Hindlimb muscle (tissue), 1 donor: ENCODE results near the gene MS4A8. TPM values are rescaled to one million over a fixed set of nuclear protein-coding genes. Genes with fewer than 3 reads are reported as not detected.
A peak's percentile ranks its signal among the peaks of the same experiment; 100 is the strongest.
"Not testable (repeated sequence)": the region's sequence is repeated elsewhere in the genome, so short reads cannot be mapped to it uniquely, and the experiment has no call there.

Source experiments
- DNase-seq: peaks from one replicate; pipeline ENCODE4 v3.0.0-alpha.2; 2013
- polyA plus RNA-seq: library from polyadenylated mRNA; unstranded; fragments of 120-200 nt; gene quantifications from one replicate; pipeline ENCODE4 v1.2.1, GENCODE V29; 2013; ENCODE audit not compliant: insufficient read length

MS4A8 gene
- 5.6 TPM for polyA plus RNA-seq

- DNase-seq: peak; percentile 11
Observed at GRCh38 chr11:60699284-60699691, at the start of gene MS4A8. TSS of gene MS4A8 (plus strand) at chr11:60699612. CDS start at chr11:60700861, 1,249 bp downstream.

- no peak for DNase-seq
Observed at GRCh38 chr11:60657888-60658287, 41.5 kb upstream of the MS4A8 start.

GRCh38 chr11:60658409-60658808, 41.0 kb upstream of the MS4A8 start:
- peak; percentile 2 for DNase-seq

GRCh38 chr11:60672255-60672654, 27.2 kb upstream of the MS4A8 start:
- DNase-seq: no peak

- not testable (repeated sequence) for DNase-seq
Observed at GRCh38 chr11:60678231-60678630, 21.2 kb upstream of the MS4A8 start.

GRCh38 chr11:60679879-60680278, 19.5 kb upstream of the MS4A8 start:
- DNase-seq: no peak

- no peak for DNase-seq
Observed at GRCh38 chr11:60680455-60681119, 18.8 kb upstream of the MS4A8 start.

- DNase-seq: not testable (repeated sequence)
Observed at GRCh38 chr11:60684541-60684848, 14.9 kb upstream of the MS4A8 start.

GRCh38 chr11:60691661-60692060, 7.8 kb upstream of the MS4A8 start:
- DNase-seq: no peak

GRCh38 chr11:60699936-60700335, 524 bp downstream of the MS4A8 start:
- peak; percentile 15 for DNase-seq

GRCh38 chr11:60700689-60701468, 1.5 kb downstream of the MS4A8 start:
- peak; percentile 55 for DNase-seq

GRCh38 chr11:60701469-60701818, 2.0 kb downstream of the MS4A8 start:
- DNase-seq: no peak

GRCh38 chr11:60703374-60703773, 4.0 kb downstream of the MS4A8 start:
- no peak for DNase-seq

GRCh38 chr11:60705895-60706294, 6.5 kb downstream of the MS4A8 start:
- DNase-seq: no peak

- no peak for DNase-seq
Observed at GRCh38 chr11:60706931-60707330, 7.5 kb downstream of the MS4A8 start.

- no peak for DNase-seq
Observed at GRCh38 chr11:60710482-60710881, 11.1 kb downstream of the MS4A8 start.

- DNase-seq: no peak
Observed at GRCh38 chr11:60711276-60711675, 11.9 kb downstream of the MS4A8 start.

- not testable (repeated sequence) for DNase-seq
Observed at GRCh38 chr11:60713423-60713822, 14.0 kb downstream of the MS4A8 start.

- DNase-seq: no peak
Observed at GRCh38 chr11:60717956-60718355, 18.5 kb downstream of the MS4A8 start.

GRCh38 chr11:60718524-60719316, 19.3 kb downstream of the MS4A8 start:
- DNase-seq: no peak

- no peak for DNase-seq
Observed at GRCh38 chr11:60719391-60719790, 20.0 kb downstream of the MS4A8 start.

GRCh38 chr11:60720460-60720859, 21.0 kb downstream of the MS4A8 start:
- no peak for DNase-seq

GRCh38 chr11:60724420-60724819, 25.0 kb downstream of the MS4A8 start, which contains the start of gene MS4A18:
TSS of gene MS4A18 (plus strand) at chr11:60724720.
- DNase-seq: no peak
